Body of pancreas (tissue), 4 donors: Measurements from ENCODE around the gene PLXNC1. TPM values are rescaled to one million over a fixed set of nuclear protein-coding genes. Genes with fewer than 3 reads are reported as not detected.

Experiments
- ATAC-seq: fragments of 150-250 bp; one replicate; pipeline ENCODE4 v1.9.1; 2016
- DNase-seq, 4 donors: peaks; one replicate each; pipeline ENCODE4 v3.0.0-alpha.2; 2019
- H3K27ac ChIP-seq, 4 donors: fragments of 200-600 bp; sonication (generic); 1 replicate in 3 of 4; 2 replicates in 1 of 4; pipeline versions ENCODE4 v1.5.1 to v1.6.1; 2016 to 2019; ENCODE audit warnings: mild to moderate bottlenecking in 1 of 4, mixed read lengths in 1 of 4, moderate library complexity in 1 of 4
- H3K27me3 ChIP-seq, 2 donors: fragments of 200-600 bp; sonication (generic); one replicate each; pipeline ENCODE4 v1.6.0; 2016; ENCODE audit warnings: mild to moderate bottlenecking in 1 of 2
- H3K36me3 ChIP-seq, 2 donors: fragments of 200-600 bp; sonication (generic); replicated peaks in 1 of 2; 2 replicates each; pipeline ENCODE4 v1.5.1; 2016; ENCODE audit warnings: low read depth in 2 of 2; ENCODE audit not compliant: insufficient read depth in 1 of 2
- H3K4me1 ChIP-seq: fragments of 200-600 bp; sonication (generic); one replicate; pipeline ENCODE4 v1.6.0; 2016
- H3K4me3 ChIP-seq, 2 donors: fragments of 200-600 bp; sonication (generic); 1 replicate in 1 of 2; 2 replicates in 1 of 2; pipeline ENCODE4 v1.5.1; 2016 to 2019
- H3K9me3 ChIP-seq, 3 donors: fragments of 200-600 bp; sonication (generic); 1 replicate in 2 of 3; 2 replicates in 1 of 3; pipeline ENCODE4 v1.5.1; 2016
- CTCF ChIP-seq, 7 experiments: fragments of 450-650 bp in 4 of 7; fragments of 200-600 bp in 3 of 7; sonication (generic) in 3 of 7; IDR thresholded peaks; one replicate each; pipeline ENCODE4 v1.5.1; 2016 to 2019; ENCODE audit warnings: antibody characterized with exemption in 7 of 7
- POLR2A ChIP-seq, 3 donors: fragments of 450-650 bp; IDR thresholded peaks; one replicate each; pipeline ENCODE4 v1.6.1; 2016; ENCODE audit warnings: antibody characterized with exemption in 3 of 3, mild to moderate bottlenecking in 2 of 3
- WGBS, 2 donors: methylation state at CpG; one replicate each; pipeline ENCODE4 v1.1.5; 2017; 5-methylcytosine and 5-hydroxymethylcytosine counted together
- intact Hi-C: fragments of 100-400 bp; cut with DNase I; formaldehyde crosslinking; loops from one replicate; pipeline ENCODE4 v1.15.1; 2023
- total RNA-seq, 2 donors: library from RNA; depleted of rRNA; stranded (reverse); fragments of >200 nt; gene quantifications; one replicate each; pipeline ENCODE4 v1.1.0, GENCODE V29; 2016

Gene PLXNC1
- total RNA-seq, 2 donors from 2014 or later = 3.9 to 4.9 TPM

- Histone ChIP-seq H3K36me3 (no peaks in the 10 kb centered on the region), H3K4me3 (no peak overlapping the region), H3K27ac (no peak overlapping the region), H3K9me3 (no peaks in the 10 kb centered on the region), H3K4me1 (no peaks in the 10 kb centered on the region), H3K27me3 (no peaks in the 10 kb centered on the region)
- intact Hi-C loops = no loop called here
- ATAC-seq (no peak), DNase-seq (no peak)
- TF ChIP-seq POLR2A (IDR thresholded peaks at IDR 0.05) (no peak), CTCF (IDR thresholded peaks at IDR 0.05) (no peak)
- WGBS, 2 donors = 70 to 76% methylated on average over 3 of the region's 3 CpGs
These were observed 44.8 kb downstream of the PLXNC1 start for GRCh38 chr12:94193168-94193567.

GRCh38 chr12:94195483-94195882 lies 47.1 kb downstream of the PLXNC1 start:
- Histone ChIP-seq H3K4me3 (no peak overlapping the region), H3K27ac (no peak overlapping the region), H3K9me3 (no peaks in the 10 kb centered on the region), H3K36me3 (no peaks in the 10 kb centered on the region), H3K27me3 (no peaks in the 10 kb centered on the region), H3K4me1 (no peaks in the 10 kb centered on the region)
- TF ChIP-seq CTCF (IDR thresholded peaks at IDR 0.05) = no peak
- no peak for TF ChIP-seq POLR2A (IDR thresholded peaks at IDR 0.05)
- no peak for DNase-seq
- ATAC-seq = no peak
- intact Hi-C loops = no loop called here
- WGBS, 2 donors = 90 to 97% methylated on average over 6 of the region's 6 CpGs

- WGBS, 2 donors = 69 to 74% methylated on average over 5 of the region's 5 CpGs
These were observed 50.1 kb downstream of the PLXNC1 start for GRCh38 chr12:94198469-94198868.

GRCh38 chr12:94198872-94199271 lies 50.5 kb downstream of the PLXNC1 start:
- Histone ChIP-seq H3K27ac (no peak overlapping the region), H3K9me3 (no peaks in the 10 kb centered on the region), H3K4me3 (no peak overlapping the region), H3K4me1 (no peaks in the 10 kb centered on the region), H3K27me3 (no peaks in the 10 kb centered on the region), H3K36me3 (no peaks in the 10 kb centered on the region)
- DNase-seq (no peak), ATAC-seq (no peak)
- intact Hi-C loops = no loop called here
- WGBS, 2 donors = 66 to 67% methylated on average over 9 of the region's 9 CpGs
- TF ChIP-seq POLR2A (IDR thresholded peaks at IDR 0.05) (no peak), CTCF (IDR thresholded peaks at IDR 0.05) (no peak)

More at GRCh38 chr12:94198469-94198868, 50.1 kb downstream of the PLXNC1 start:
- H3K36me3 ChIP-seq = no peaks in the 10 kb centered on the region
- intact Hi-C loops = no loop called here
- DNase-seq (peak in 1 of 4 donors; percentile 52), ATAC-seq (no peak)
- no peaks in the 10 kb centered on the region for H3K9me3 ChIP-seq
- TF ChIP-seq POLR2A (IDR thresholded peaks at IDR 0.05) = no peak
- TF ChIP-seq CTCF (IDR thresholded peaks at IDR 0.05) = peak in 1 of 7 experiments; percentile 47
- H3K27ac ChIP-seq = no peak overlapping the region
- H3K4me1 ChIP-seq = no peaks in the 10 kb centered on the region
- no peak overlapping the region for H3K4me3 ChIP-seq
- H3K27me3 ChIP-seq = no peaks in the 10 kb centered on the region

GRCh38 chr12:94200069-94200468 lies 51.7 kb downstream of the PLXNC1 start:
- no peak overlapping the region for H3K4me3 ChIP-seq
- no peaks in the 10 kb centered on the region for H3K9me3 ChIP-seq
- no peaks in the 10 kb centered on the region for H3K4me1 ChIP-seq
- intact Hi-C loops = no loop called here
- no peak for DNase-seq
- H3K27me3 ChIP-seq = no peaks in the 10 kb centered on the region
- no peak overlapping the region for H3K27ac ChIP-seq
- no peaks in the 10 kb centered on the region for H3K36me3 ChIP-seq
- ATAC-seq = no peak
- no peak for TF ChIP-seq CTCF (IDR thresholded peaks at IDR 0.05)
- no peak for TF ChIP-seq POLR2A (IDR thresholded peaks at IDR 0.05)
- 58 to 77% methylated on average over 5 of the region's 5 CpGs for WGBS, 2 donors
